H1 (cell line): ENCODE data around the gene HMGN1. TPM values are rescaled to one million over a fixed set of nuclear protein-coding genes. Genes with fewer than 3 reads are reported as not detected.

ENCODE experiments used
- CTCF ChIA-PET: fragments of 300-600 bp; sonication (Branson Sonifier 250); formaldehyde crosslinking; loops from one replicate; lab custom pipeline; 2021; ENCODE audit not compliant: partially characterized antibody; lab: Charles Lee
- POLR2A ChIA-PET: fragments of 300-600 bp; sonication (Branson Sonifier 250); formaldehyde crosslinking; loops from one replicate; lab custom pipeline; 2021; ENCODE audit warnings: inconsistent platforms; ENCODE audit not compliant: partially characterized antibody; lab: Charles Lee
- DNase-seq, 2 experiments: peaks; one replicate each; pipeline versions ENCODE4 v3.0.0 to v3.0.0-alpha.2; 2010 to 2022; ENCODE audit warnings: low spot score in 2 of 2, low read depth in 1 of 2, mixed read lengths in 1 of 2
- FAIRE-seq: peaks from 2 replicates; lab custom pipeline; 2011; peaks lifted over from hg19 to GRCh38; lab: Jason Lieb, UNC
- H2AFZ ChIP-seq: 2 replicates; pipeline ENCODE4 v1.8.1; 2012; ENCODE audit warnings: low read length, inconsistent platforms
- H2AK5ac ChIP-seq: 2 replicates; pipeline ENCODE4 v1.6.1; 2013; ENCODE audit warnings: low read depth, low read length
- H2BK120ac ChIP-seq: replicated peaks from 2 replicates; pipeline ENCODE3; 2013; ENCODE audit warnings: low read depth, low read length, inconsistent platforms
- H2BK12ac ChIP-seq: 2 replicates; pipeline ENCODE4 v1.6.1; 2013; ENCODE audit warnings: low read depth, low read length
- H2BK15ac ChIP-seq: 2 replicates; pipeline ENCODE4 v1.6.1; 2013; ENCODE audit warnings: low read length
- H2BK20ac ChIP-seq: 2 replicates; pipeline ENCODE4 v1.6.1; 2013; ENCODE audit warnings: low read length
- H2BK5ac ChIP-seq: 2 replicates; pipeline ENCODE4 v1.6.1; 2013; ENCODE audit warnings: low read depth, low read length
- H3K14ac ChIP-seq: 2 replicates; pipeline ENCODE4 v1.6.1; 2013; ENCODE audit warnings: inconsistent platforms; ENCODE audit not compliant: insufficient read length
- H3K18ac ChIP-seq: 2 replicates; pipeline ENCODE4 v1.6.1; 2013; ENCODE audit warnings: low read length; ENCODE audit errors: extremely low read depth
- H3K23ac ChIP-seq: 2 replicates; pipeline ENCODE4 v1.6.1; 2013; ENCODE audit warnings: inconsistent platforms; ENCODE audit not compliant: insufficient read length
- H3K23me2 ChIP-seq: 2 replicates; pipeline ENCODE4 v1.6.1; 2013; ENCODE audit warnings: low read depth, low read length
- H3K27ac ChIP-seq: 2 replicates; pipeline ENCODE4 v1.6.1; 2011; ENCODE audit warnings: low read depth, low read length, inconsistent platforms
- H3K27me3 ChIP-seq, 4 experiments: replicated peaks in 1 of 4; 1 replicate in 1 of 4; 2 replicates in 3 of 4; pipeline versions ENCODE4 v1.6.1 to v1.8.1; 2011 to 2013; ENCODE audit warnings: low read length in 3 of 4, mild to moderate bottlenecking in 3 of 4, inconsistent platforms in 2 of 4, mixed read lengths in 2 of 4, moderate library complexity in 1 of 4; ENCODE audit not compliant: control insufficient read depth in 3 of 4, insufficient read depth in 3 of 4; ENCODE audit errors: extremely low read depth in 1 of 4
- H3K36me3 ChIP-seq, 4 experiments: 2 replicates each; pipeline versions ENCODE4 v1.6.1 to v1.8.1; 2011 to 2013; ENCODE audit warnings: mild to moderate bottlenecking in 4 of 4, low read length in 3 of 4, moderate library complexity in 2 of 4, control low read depth in 1 of 4, inconsistent platforms in 1 of 4; ENCODE audit not compliant: insufficient read depth in 4 of 4, control insufficient read depth in 2 of 4
- H3K4ac ChIP-seq: replicated peaks from 2 replicates; pipeline ENCODE3; 2013; ENCODE audit warnings: low read length, low read depth, mixed read lengths, inconsistent platforms; ENCODE audit not compliant: insufficient read length
- H3K4me1 ChIP-seq, 4 experiments: replicated peaks in 1 of 4; 1 replicate in 1 of 4; 2 replicates in 3 of 4; pipeline versions ENCODE4 v1.6.1 to v1.8.1; 2011 to 2013; ENCODE audit warnings: low read length in 3 of 4, inconsistent platforms in 2 of 4, mixed read lengths in 1 of 4; ENCODE audit not compliant: insufficient read depth in 4 of 4, control insufficient read depth in 3 of 4
- H3K4me2 ChIP-seq, 2 experiments: 2 replicates each; pipeline versions ENCODE4 v1.6.1 to v1.8.1; 2011 to 2013; ENCODE audit warnings: low read depth in 2 of 2, low read length in 2 of 2, control low read depth in 1 of 2, inconsistent platforms in 1 of 2, mild to moderate bottlenecking in 1 of 2; ENCODE audit not compliant: insufficient read depth in 1 of 2
- H3K4me3 ChIP-seq, 4 experiments: fragments of 200-600, 300-600 bp in 1 of 4; sonication (generic), shearing (Covaris generic), sonication (Bioruptor Twin) in 1 of 4; 2 replicates each; pipeline versions ENCODE4 v1.5.1 to v1.8.1; 2011 to 2016; ENCODE audit warnings: low read length in 4 of 4, low read depth in 3 of 4, control low read depth in 2 of 4, inconsistent platforms in 2 of 4, mild to moderate bottlenecking in 2 of 4, mixed read lengths in 1 of 4, moderate library complexity in 1 of 4; ENCODE audit not compliant: insufficient read depth in 2 of 4; ENCODE audit errors: extremely low read depth in 1 of 4
- H3K56ac ChIP-seq: replicated peaks from 2 replicates; pipeline ENCODE3; 2013; ENCODE audit warnings: low read depth, mild to moderate bottlenecking, mixed read lengths, low read length, inconsistent platforms; ENCODE audit not compliant: insufficient read length
- H3K79me1 ChIP-seq: 2 replicates; pipeline ENCODE4 v1.6.1; 2013; ENCODE audit warnings: low read depth, low read length, control low read depth
- H3K79me2 ChIP-seq, 2 experiments: 2 replicates each; pipeline versions ENCODE4 v1.6.1 to v1.8.1; 2012 to 2013; ENCODE audit warnings: low read length in 2 of 2, mild to moderate bottlenecking in 2 of 2, inconsistent platforms in 1 of 2; ENCODE audit not compliant: insufficient read depth in 2 of 2, control insufficient read depth in 1 of 2
- H3K9ac ChIP-seq, 4 experiments: replicated peaks in 1 of 4; 1 replicate in 1 of 4; 2 replicates in 3 of 4; pipeline versions ENCODE4 v1.6.1 to v1.8.1; 2011 to 2013; ENCODE audit warnings: low read depth in 3 of 4, low read length in 3 of 4, control low read depth in 2 of 4, mild to moderate bottlenecking in 2 of 4, moderate library complexity in 2 of 4, inconsistent platforms in 1 of 4; ENCODE audit errors: extremely low read depth in 1 of 4
- H3K9me3 ChIP-seq, 2 experiments: 2 replicates each; pipeline versions ENCODE4 v1.6.1 to v1.8.1; 2012 to 2013; ENCODE audit warnings: mild to moderate bottlenecking in 2 of 2, moderate library complexity in 2 of 2, control low read depth in 1 of 2, inconsistent platforms in 1 of 2, low read depth in 1 of 2, low read length in 1 of 2, mixed read lengths in 1 of 2; ENCODE audit not compliant: insufficient read depth in 2 of 2
- H4K20me1 ChIP-seq, 2 experiments: replicated peaks in 1 of 2; 2 replicates each; pipeline versions ENCODE3 to v1.8.1; 2011 to 2013; ENCODE audit warnings: inconsistent platforms in 2 of 2, low read length in 2 of 2, mild to moderate bottlenecking in 1 of 2; ENCODE audit not compliant: insufficient read depth in 2 of 2, control insufficient read depth in 1 of 2
- H4K5ac ChIP-seq: 2 replicates; pipeline ENCODE4 v1.6.1; 2013; ENCODE audit warnings: low read length, low read depth, mixed read lengths, inconsistent platforms; ENCODE audit not compliant: insufficient read length
- H4K8ac ChIP-seq: 2 replicates; pipeline ENCODE4 v1.8.0; 2013; ENCODE audit warnings: mild to moderate bottlenecking, moderate library complexity, low read length, inconsistent platforms; ENCODE audit not compliant: insufficient read depth; ENCODE audit errors: extremely low read depth
- H4K91ac ChIP-seq: replicated peaks from 2 replicates; pipeline ENCODE3; 2013; ENCODE audit warnings: low read length, mixed read lengths, inconsistent platforms; ENCODE audit not compliant: insufficient read length
- BCL11A ChIP-seq, 2 experiments: IDR thresholded peaks; one replicate each; pipeline ENCODE4 v1.6.1; 2011; ENCODE audit warnings: low read depth in 2 of 2, low read length in 2 of 2, mild to moderate bottlenecking in 2 of 2
- CHD2 ChIP-seq: IDR thresholded peaks from 2 replicates; pipeline ENCODE4 v1.6.1; 2012; ENCODE audit warnings: low read length, improper control_type of control experiment
- MAFK ChIP-seq: IDR thresholded peaks from 2 replicates; pipeline ENCODE4 v1.6.1; 2012; ENCODE audit warnings: low read depth, mild to moderate bottlenecking, improper control_type of control experiment, low read length
- WGBS, 2 experiments: shearing (Covaris generic) in 1 of 2; methylation state at CpG; one replicate each; pipeline versions ENCODE4 v1.1.6 to v1.1.7; 2013 to 2015; ENCODE audit warnings: low lambda C conversion rate in 2 of 2, mixed read lengths in 2 of 2, inconsistent platforms in 1 of 2, low coverage in 1 of 2, missing lambda C conversion rate in 1 of 2; ENCODE audit not compliant: insufficient replicate concordance in 2 of 2, insufficient coverage in 1 of 2, insufficient read length in 1 of 2; ENCODE audit errors: extremely low coverage in 1 of 2, missing lambda C conversion rate in 1 of 2; 5-methylcytosine and 5-hydroxymethylcytosine counted together
- polyA plus RNA-seq, 7 experiments: library from polyadenylated mRNA; depleted of rRNA in 3 of 7; stranded (reverse) in 5 of 7; unstranded in 2 of 7; fragments of >200 nt in 5 of 7; fragments of 200-250 nt in 2 of 7; gene quantifications; 1 replicate in 5 of 7; 2 replicates in 1 of 7; 4 replicates in 1 of 7; pipeline versions ENCODE4 v1.2.1 to v1.2.3, GENCODE V29; 2011 to 2013; ENCODE audit warnings: missing spikeins in 2 of 7, mixed read lengths in 2 of 7
- total RNA-seq: library from RNA; stranded (reverse); fragmentation: NEBNext Ultra II Directional; extraction: Animal tissue kit (Norgen Biotek cat#: 25700); gene quantifications from 2 replicates; pipeline ENCODE4 v1.2.1, GENCODE V29; 2021

The HMGN1 gene
- total and polyA plus RNA-seq, 2 of the 8 experiments (the other 6 are each of a cell fraction or from before 2014, with no cell fraction given), result 279 to 505 TPM

- no peak overlapping the region for H2BK20ac ChIP-seq
- no peak overlapping the region for H4K91ac ChIP-seq
- no peaks in the 10 kb centered on the region for H3K27me3 ChIP-seq
- no peaks in the 10 kb centered on the region for H3K79me2 ChIP-seq
- H3K18ac ChIP-seq, result no peak overlapping the region
- POLR2A ChIA-PET, result interaction anchor here (1.0 to 2.1 kb wide), 3 partner anchors 20 to 29 kb away, joined by 4 to 6 read pairs (median 4); no protein-coding TSS in a partner anchor
- H3K56ac ChIP-seq, result no peak overlapping the region
- no peak overlapping the region for H2BK5ac ChIP-seq
- H3K23ac ChIP-seq, result no peak overlapping the region
- no peaks in the 10 kb centered on the region for H3K36me3 ChIP-seq
- H3K14ac ChIP-seq, result no peak overlapping the region
- CTCF ChIA-PET, result interaction anchor here (0.7 kb wide), 1 partner anchor 122 kb away, joined by 3 read pairs; no protein-coding TSS in a partner anchor
- H2AFZ ChIP-seq, result no peak overlapping the region
- H3K4me3 ChIP-seq, result no peak overlapping the region
- no peak overlapping the region for H2BK15ac ChIP-seq
- H3K27ac ChIP-seq, result no peak overlapping the region
- H4K8ac ChIP-seq, result no peak overlapping the region
- no peak overlapping the region for H3K4ac ChIP-seq
- no peaks in the 10 kb centered on the region for H3K9me3 ChIP-seq
- no peak for TF ChIP-seq CHD2
- TF ChIP-seq BCL11A (IDR thresholded peaks at IDR 0.05; ENCODE audit: low read depth in 2 of 2, low read length in 2 of 2), result no peak
- TF ChIP-seq MAFK, result no peak
- no peaks in the 10 kb centered on the region for H3K79me1 ChIP-seq
- no peak overlapping the region for H2BK12ac ChIP-seq
- FAIRE-seq, result no peak
- no peak for DNase-seq
- no peak overlapping the region for H2BK120ac ChIP-seq
- no peak overlapping the region for H3K4me2 ChIP-seq
- peaks cover 4 to 5% (median 4%) of the 10 kb centered on the region in 4 experiments; a peak in 5 of 7 replicates for H3K4me1 ChIP-seq
- no peaks in the 10 kb centered on the region for H4K20me1 ChIP-seq
- peaks cover 4% of the 10 kb centered on the region for H3K23me2 ChIP-seq
- no peak overlapping the region for H4K5ac ChIP-seq
- 93% methylated on average over 6 of the region's 6 CpGs; no CpG with 5 or more reads in 1 of the 2 experiments for WGBS, 2 experiments
- no peak overlapping the region for H3K9ac ChIP-seq
- no peak overlapping the region for H2AK5ac ChIP-seq
Measured at GRCh38 chr21:39319251-39319756, 29.6 kb downstream of the HMGN1 start.
